Duodenal mucosa (tissue), 2 donors: ENCODE results near the gene MB21D2.

Experiments
- H3K27ac ChIP-seq: one replicate; pipeline ENCODE4 v1.7.0; 2013; ENCODE audit warnings: low read depth, low read length
- H3K27me3 ChIP-seq, 2 donors: one replicate each; pipeline ENCODE4 v1.7.0; 2013; ENCODE audit warnings: low read length in 2 of 2, control low read depth in 1 of 2; ENCODE audit not compliant: insufficient read depth in 2 of 2, control insufficient read depth in 1 of 2
- H3K36me3 ChIP-seq, 2 donors: one replicate each; pipeline ENCODE4 v1.7.0; 2013; ENCODE audit warnings: low read length in 2 of 2, control low read depth in 1 of 2; ENCODE audit not compliant: insufficient read depth in 2 of 2, control insufficient read depth in 1 of 2
- H3K4me1 ChIP-seq, 2 donors: one replicate each; pipeline ENCODE4 v1.7.0; 2013; ENCODE audit warnings: low read length in 2 of 2, control low read depth in 1 of 2; ENCODE audit not compliant: insufficient read depth in 2 of 2, control insufficient read depth in 1 of 2
- H3K4me3 ChIP-seq, 2 donors: one replicate each; pipeline ENCODE4 v1.7.0; 2013; ENCODE audit warnings: low read length in 2 of 2, low read depth in 1 of 2
- H3K9ac ChIP-seq, 2 donors: one replicate each; pipeline ENCODE4 v1.7.0; 2013; ENCODE audit warnings: low read length in 2 of 2, low read depth in 1 of 2
- H3K9me3 ChIP-seq, 2 donors: one replicate each; pipeline ENCODE4 v1.7.0; 2013; ENCODE audit warnings: low read length in 2 of 2, control low read depth in 1 of 2; ENCODE audit not compliant: control insufficient read depth in 1 of 2

Gene MB21D2

DNA sequence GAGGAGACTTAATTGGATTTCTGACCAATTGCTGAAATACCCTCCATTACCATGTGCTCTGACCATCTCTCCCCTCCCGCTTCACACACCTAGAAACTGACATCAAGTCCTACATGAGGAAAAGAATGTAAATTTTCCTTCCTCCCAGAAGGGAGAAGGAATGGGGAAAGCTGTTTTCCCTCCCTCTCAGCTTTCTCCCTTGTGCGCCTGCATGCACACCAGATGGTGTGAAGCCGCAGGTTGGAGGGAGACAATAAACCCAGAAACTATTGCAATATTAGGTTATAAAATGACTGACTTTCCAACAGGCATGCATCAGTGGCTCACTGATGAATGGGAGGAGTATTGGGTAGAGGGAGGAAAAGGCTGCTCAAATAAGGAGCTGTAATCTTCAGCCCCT is 50.9 kb downstream of the MB21D2 start:
- H3K36me3 ChIP-seq = no peaks in the 10 kb centered on the region
- H3K27ac ChIP-seq = no peak overlapping the region
- H3K4me1 ChIP-seq = peaks cover 12 to 13% of the 10 kb centered on the region in 2 donors
- no peak overlapping the region for H3K9ac ChIP-seq
- no peaks in the 10 kb centered on the region for H3K9me3 ChIP-seq
- no peak overlapping the region for H3K4me3 ChIP-seq
- H3K27me3 ChIP-seq = no peaks in the 10 kb centered on the region

GRCh38 chr3:192864941-192865340 is 52.7 kb downstream of the MB21D2 start:
- no peak overlapping the region for H3K4me3 ChIP-seq
- no peak overlapping the region for H3K9ac ChIP-seq
- H3K27me3 ChIP-seq = no peaks in the 10 kb centered on the region
- no peaks in the 10 kb centered on the region for H3K36me3 ChIP-seq
- H3K9me3 ChIP-seq = no peaks in the 10 kb centered on the region
- no peak overlapping the region for H3K27ac ChIP-seq
- H3K4me1 ChIP-seq = peaks cover 13% of the 10 kb centered on the region in 2 donors

DNA sequence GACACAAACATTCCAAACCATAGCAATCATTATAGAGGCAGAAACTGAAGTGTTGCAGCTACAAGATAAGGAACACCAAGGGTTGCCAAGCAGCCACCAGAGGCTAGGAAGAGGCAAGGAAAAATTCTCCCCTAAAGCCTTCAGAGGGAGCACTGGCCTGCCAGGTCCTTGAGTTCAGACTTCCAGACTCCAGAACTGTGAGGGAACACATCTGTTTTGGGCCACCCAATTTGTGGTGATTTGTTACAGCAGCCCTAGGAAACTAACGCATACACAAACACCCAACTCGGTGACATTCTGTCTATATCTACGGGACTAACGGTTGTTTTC is 54.6 kb downstream of the MB21D2 start:
- Histone ChIP-seq H3K4me1 (peaks cover 8 to 13% of the 10 kb centered on the region in 2 donors), H3K9me3 (no peaks in the 10 kb centered on the region), H3K27me3 (no peaks in the 10 kb centered on the region), H3K36me3 (no peaks in the 10 kb centered on the region), H3K4me3 (no peak overlapping the region), H3K27ac (no peak overlapping the region), H3K9ac (no peak overlapping the region)

DNA sequence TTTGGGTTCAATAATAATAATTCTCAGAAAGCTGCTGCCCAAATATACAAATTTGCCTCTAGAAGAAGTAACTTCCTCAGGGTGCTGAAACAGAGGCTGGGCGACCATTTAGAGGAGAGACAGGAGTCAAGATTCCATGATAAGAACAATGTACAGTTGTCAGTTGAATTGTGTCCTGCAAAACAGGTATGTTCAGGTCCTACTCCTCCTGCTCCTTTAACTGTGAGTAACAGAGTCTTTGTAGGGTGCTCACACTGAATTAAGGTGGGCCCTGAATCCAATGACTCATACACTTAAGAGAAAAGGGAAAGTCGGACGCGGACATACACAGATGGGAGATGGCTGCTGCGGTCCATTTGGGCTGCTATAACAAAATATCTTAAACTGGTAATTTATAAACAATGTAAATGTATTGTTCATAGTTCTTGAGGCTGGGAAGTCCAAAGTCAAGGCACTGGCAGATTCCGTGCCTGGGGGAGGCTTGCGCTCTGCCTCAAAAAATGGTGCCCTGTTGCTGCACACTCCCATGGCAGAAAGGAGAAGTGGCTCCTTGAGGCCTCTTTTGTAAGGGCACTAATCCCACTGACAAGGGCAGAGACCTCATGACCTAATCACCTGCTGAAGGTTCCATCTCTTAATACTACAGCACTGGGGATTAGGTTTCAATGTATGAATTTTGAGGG is 55.1 kb downstream of the MB21D2 start:
- H3K9ac ChIP-seq = no peak overlapping the region
- H3K27me3 ChIP-seq = no peaks in the 10 kb centered on the region
- no peak overlapping the region for H3K4me3 ChIP-seq
- H3K27ac ChIP-seq = no peak overlapping the region
- no peaks in the 10 kb centered on the region for H3K9me3 ChIP-seq
- peaks cover 8 to 10% of the 10 kb centered on the region in 2 donors for H3K4me1 ChIP-seq
- H3K36me3 ChIP-seq = no peaks in the 10 kb centered on the region

- peaks cover 8 to 9% of the 10 kb centered on the region in 2 donors for H3K4me1 ChIP-seq
- no peak overlapping the region for H3K4me3 ChIP-seq
- no peak overlapping the region for H3K27ac ChIP-seq
- H3K9ac ChIP-seq = no peak overlapping the region
- H3K27me3 ChIP-seq = no peaks in the 10 kb centered on the region
- no peaks in the 10 kb centered on the region for H3K36me3 ChIP-seq
- no peaks in the 10 kb centered on the region for H3K9me3 ChIP-seq
Observed at GRCh38 chr3:192861972-192862371, 55.7 kb downstream of the MB21D2 start.

- H3K27ac ChIP-seq = no peak overlapping the region
- no peaks in the 10 kb centered on the region for H3K36me3 ChIP-seq
- no peak overlapping the region for H3K9ac ChIP-seq
- no peaks in the 10 kb centered on the region for H3K9me3 ChIP-seq
- no peak overlapping the region for H3K4me3 ChIP-seq
- H3K4me1 ChIP-seq = peaks cover 8 to 9% of the 10 kb centered on the region in 2 donors
- H3K27me3 ChIP-seq = no peaks in the 10 kb centered on the region
Observed at GRCh38 chr3:192860454-192860853, 57.2 kb downstream of the MB21D2 start.

GRCh38 chr3:192858849-192859585 is 58.6 kb downstream of the MB21D2 start:
- H3K9ac ChIP-seq = no peak overlapping the region
- no peak overlapping the region for H3K4me3 ChIP-seq
- H3K4me1 ChIP-seq = peaks cover 0 to 8% of the 10 kb centered on the region in 2 donors
- H3K27me3 ChIP-seq = no peaks in the 10 kb centered on the region
- H3K27ac ChIP-seq = no peak overlapping the region
- no peaks in the 10 kb centered on the region for H3K36me3 ChIP-seq
- H3K9me3 ChIP-seq = peaks cover 0 to 4% of the 10 kb centered on the region in 2 donors

- Histone ChIP-seq H3K9ac (no peak overlapping the region), H3K4me3 (no peak overlapping the region), H3K4me1 (peaks cover 5 to 19% of the 10 kb centered on the region in 2 donors), H3K36me3 (no peaks in the 10 kb centered on the region), H3K27ac (no peak overlapping the region), H3K27me3 (no peaks in the 10 kb centered on the region), H3K9me3 (peaks cover 0 to 4% of the 10 kb centered on the region in 2 donors)
Observed at GRCh38 chr3:192857260-192857661, 60.4 kb downstream of the MB21D2 start.

- peaks cover 22 to 24% of the 10 kb centered on the region in 2 donors for H3K4me1 ChIP-seq
- H3K36me3 ChIP-seq = no peaks in the 10 kb centered on the region
- peaks cover 0 to 4% of the 10 kb centered on the region in 2 donors for H3K9me3 ChIP-seq
- H3K9ac ChIP-seq = no peak overlapping the region
- no peak overlapping the region for H3K27ac ChIP-seq
- H3K4me3 ChIP-seq = no peak overlapping the region
- no peaks in the 10 kb centered on the region for H3K27me3 ChIP-seq
Observed at GRCh38 chr3:192855434-192855833, 62.2 kb downstream of the MB21D2 start.

- Histone ChIP-seq H3K36me3 (no peaks in the 10 kb centered on the region), H3K9me3 (peaks cover 0 to 4% of the 10 kb centered on the region in 2 donors), H3K27me3 (no peaks in the 10 kb centered on the region), H3K4me3 (peak overlapping the region in 1 of 2 donors; percentile 10), H3K4me1 (peaks cover 28 to 44% of the 10 kb centered on the region in 2 donors), H3K27ac (no peak overlapping the region), H3K9ac (no peak overlapping the region)
Observed at GRCh38 chr3:192851821-192852372, 65.8 kb downstream of the MB21D2 start.
